ENCODE measurements around the gene GART.

- TF ChIP-seq MAX (IDR thresholded peaks at IDR 0.05; ENCODE audit: insufficient read depth, insufficient read length) (no peak), CTCF (IDR thresholded peaks at IDR 0.05; ENCODE audit: extremely low read depth in 1 of 2, insufficient read depth in 1 of 2, low read depth in 1 of 2, low read length in 2 of 2) (no peak), MYC (IDR thresholded peaks at IDR 0.05; ENCODE audit: low read depth, low read length) (no peak), FOS (IDR thresholded peaks at IDR 0.05; ENCODE audit: borderline replicate concordance, insufficient read depth, low read length) (no peak), GATA2 (IDR thresholded peaks at IDR 0.05; ENCODE audit: insufficient read depth, insufficient read length, low read depth, low read length) (no peak), JUN (IDR thresholded peaks at IDR 0.05; ENCODE audit: borderline replicate concordance, insufficient read depth, insufficient read length, low read depth) (no peak), POLR2AphosphoS5 (IDR thresholded peaks at IDR 0.05; ENCODE audit: insufficient read depth, low read depth, low read length) (no peak), POLR2A (IDR thresholded peaks at IDR 0.05; ENCODE audit: low read depth, low read length) (no peak)
These were observed 9.1 kb upstream of the GART start for GRCh38 chr21:33550772-33551660.

Measured in endothelial cell of umbilical vein (primary cell).